Activated CD4-positive, alpha-beta T cell treated with anti-CD3 and anti-CD28 coated beads, Interleukin-2, amount 50 U/mL, for 48 hours (primary cell): ENCODE data around the gene TSFM.
A peak's percentile ranks its signal among the peaks of the same experiment; 100 is the strongest.

Experiments used
- DNase-seq, 2 experiments: peaks; one replicate each; pipeline ENCODE4 v3.0.0-alpha.2; 2020

The TSFM gene

GRCh38 chr12:57837864-57838562 lies 55.4 kb downstream of the TSFM start:
- DNase-seq = no peak

- DNase-seq = peak in 1 of 2 experiments; percentile 52
Measured at GRCh38 chr12:57838594-57839302, 56.2 kb downstream of the TSFM start.

- no peak for DNase-seq
Measured at GRCh38 chr12:57839996-57840395, 57.4 kb downstream of the TSFM start.

GRCh38 chr12:57840726-57841125 lies 58.1 kb downstream of the TSFM start:
- no peak for DNase-seq

GRCh38 chr12:57841445-57841844 lies 58.9 kb downstream of the TSFM start:
- DNase-seq = no peak

GRCh38 chr12:57842342-57843294 lies 60.0 kb downstream of the TSFM start:
- peak in 1 of 2 experiments; percentile 54 for DNase-seq

GRCh38 chr12:57844709-57845477 lies 62.3 kb downstream of the TSFM start:
- peak; percentile 47 to 59 for DNase-seq

- peak; percentile 70 to 73 for DNase-seq
Measured at GRCh38 chr12:57845478-57846284, 63.1 kb downstream of the TSFM start.

GRCh38 chr12:57846285-57846576 lies 63.6 kb downstream of the TSFM start:
- DNase-seq = no peak

- DNase-seq = peak; percentile 96 to 98
Measured at GRCh38 chr12:57846577-57847319, 64.2 kb downstream of the TSFM start, which contains the start of gene CTDSP2. Gene CTDSP2 (minus strand): TSS chr12:57846729. CDS start chr12:57846435, 294 bp downstream.
